ENCODE results near the gene VSIG2. TPM values are rescaled to one million over a fixed set of nuclear protein-coding genes. Genes with fewer than 3 reads are reported as not detected.

The VSIG2 gene
- not detected for polyA plus RNA-seq

DNA sequence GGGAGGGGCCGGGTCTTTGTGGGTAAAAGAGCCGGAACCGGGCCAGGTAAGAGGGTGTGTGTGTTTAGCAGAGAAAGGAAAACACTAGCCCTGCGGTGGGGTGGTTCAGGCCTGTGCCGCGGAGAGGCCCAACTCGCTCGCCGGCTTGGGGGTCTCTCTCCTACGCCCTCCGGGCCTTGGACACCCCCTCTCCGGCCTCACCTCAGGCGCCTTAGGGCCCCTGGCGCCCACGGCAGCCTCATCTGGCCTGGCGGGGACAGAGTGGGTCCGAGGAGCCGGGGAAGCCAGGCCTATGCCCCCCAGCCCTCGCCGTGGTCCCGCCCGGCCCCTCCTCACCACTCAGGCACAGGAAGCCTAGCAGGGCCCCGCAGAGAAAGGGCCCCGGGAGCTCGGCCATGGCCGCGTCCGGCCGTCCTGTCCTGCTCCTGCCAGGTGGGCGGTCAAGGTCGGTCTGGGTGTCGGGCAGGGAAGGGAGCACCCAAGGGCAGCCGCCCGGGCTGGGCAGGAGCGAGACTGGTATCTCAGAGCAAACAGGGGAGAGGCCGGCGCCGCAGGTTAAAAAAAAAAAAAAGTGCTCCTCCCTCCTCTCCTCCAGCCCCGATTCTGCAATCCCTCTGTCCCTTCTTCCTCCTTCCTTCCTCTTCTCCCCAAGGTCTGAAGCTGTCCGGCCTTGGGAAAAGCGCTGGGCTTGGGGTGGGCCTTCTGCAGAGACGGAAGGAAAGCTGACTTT lies at the start of gene VSIG2:
VSIG2 (minus strand) TSS at position 515 of the 730 bp plus-strand sequence; CDS start at position 397, 118 bp downstream.
- Mint-ChIP-seq H3K4me3 (peak within 1 kb of the TSS in 1 of 4 donors; percentile 1), H3K27ac (no peak within 1 kb of the TSS), H3K4me1 (peaks cover 12 to 17% (median 16%) of the 10 kb centered on the region in 3 donors)

DNA sequence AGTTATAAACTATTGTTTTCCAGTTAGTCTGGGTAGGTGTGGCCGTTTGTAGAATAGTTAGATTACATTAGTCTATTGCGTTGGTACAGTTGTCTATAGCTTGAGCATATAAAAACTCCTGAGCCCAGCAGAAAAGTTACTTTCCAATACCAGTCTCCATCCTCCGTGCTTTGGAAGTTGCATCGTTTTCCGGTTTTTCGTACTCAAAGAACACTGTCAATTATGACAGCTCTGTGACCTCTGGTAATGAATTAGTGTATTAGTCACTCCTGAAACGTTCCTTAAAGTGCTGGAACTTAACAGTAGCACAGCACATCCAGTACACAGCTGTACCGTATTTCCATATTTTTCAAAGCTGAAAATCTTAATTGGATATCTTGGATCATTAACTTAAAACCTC lies 49.0 kb upstream of the VSIG2 start:
- Mint-ChIP-seq H3K27me3 (no peaks in the 10 kb centered on the region), H3K4me3 (peak overlapping the region; percentile 83 to 99 (median 94)), H3K27ac (peak overlapping the region; percentile 90 to 95 (median 92)), H3K9me3 (no peaks in the 10 kb centered on the region), H3K36me3 (peaks cover 3% of the 10 kb centered on the region), H3K4me1 (peaks cover 12 to 22% (median 19%) of the 10 kb centered on the region in 3 donors)

More for the DNA sequence above, at the start of gene VSIG2:
- peaks cover 11% of the 10 kb centered on the region for H3K27me3 Mint-ChIP-seq
- H3K36me3 Mint-ChIP-seq: peaks cover 2% of the 10 kb centered on the region
- no peaks in the 10 kb centered on the region for H3K9me3 Mint-ChIP-seq

DNA sequence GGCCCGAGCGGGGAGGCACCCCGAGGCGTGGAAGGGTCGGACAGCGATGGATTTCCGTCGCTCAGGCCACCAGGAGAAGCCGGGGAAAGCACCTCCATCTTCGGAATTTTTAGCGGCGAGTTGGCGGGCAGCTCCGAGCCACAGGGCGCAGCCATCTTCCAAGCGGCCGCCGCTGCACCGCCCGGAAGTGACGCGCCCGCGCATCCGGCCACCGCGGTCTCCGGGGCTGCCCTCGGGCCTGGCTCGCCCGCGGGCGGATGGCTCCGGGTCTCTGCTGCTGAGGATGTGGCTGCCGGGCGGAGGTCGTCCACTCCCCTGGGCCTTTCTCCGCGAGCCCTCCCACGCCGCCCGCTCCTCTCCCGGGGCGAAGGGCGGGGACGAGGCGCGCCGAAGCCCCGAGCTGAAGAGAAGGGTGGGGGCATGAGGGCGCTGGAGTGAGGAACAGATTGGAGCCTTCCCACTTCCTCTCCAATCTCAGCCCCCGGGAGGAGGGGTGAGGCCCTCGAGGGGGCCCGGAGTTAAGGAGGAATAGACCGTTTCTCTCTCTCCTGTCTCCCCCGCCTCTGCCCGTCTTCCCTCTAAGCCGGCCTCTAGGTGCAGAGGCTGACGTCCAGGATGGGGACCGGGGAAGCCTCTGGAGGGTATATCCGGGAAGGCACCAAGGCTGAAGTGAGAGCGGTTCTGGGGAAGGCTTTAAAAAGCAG lies 48.3 kb upstream of the VSIG2 start, which contains the start of gene MSANTD2:
MSANTD2 (minus strand) TSS at position 181 of the 704 bp plus-strand sequence; CDS start at position 155, 26 bp downstream.
- H3K9me3 Mint-ChIP-seq: no peaks in the 10 kb centered on the region
- H3K36me3 Mint-ChIP-seq: peaks cover 3% of the 10 kb centered on the region
- H3K27me3 Mint-ChIP-seq: no peaks in the 10 kb centered on the region
- peak within 1 kb of the TSS; percentile 89 to 99 (median 96) for H3K4me3 Mint-ChIP-seq
- peak within 1 kb of the TSS; percentile 94 to 95 (median 95) for H3K27ac Mint-ChIP-seq
- peaks cover 14 to 22% (median 19%) of the 10 kb centered on the region in 3 donors for H3K4me1 Mint-ChIP-seq

DNA sequence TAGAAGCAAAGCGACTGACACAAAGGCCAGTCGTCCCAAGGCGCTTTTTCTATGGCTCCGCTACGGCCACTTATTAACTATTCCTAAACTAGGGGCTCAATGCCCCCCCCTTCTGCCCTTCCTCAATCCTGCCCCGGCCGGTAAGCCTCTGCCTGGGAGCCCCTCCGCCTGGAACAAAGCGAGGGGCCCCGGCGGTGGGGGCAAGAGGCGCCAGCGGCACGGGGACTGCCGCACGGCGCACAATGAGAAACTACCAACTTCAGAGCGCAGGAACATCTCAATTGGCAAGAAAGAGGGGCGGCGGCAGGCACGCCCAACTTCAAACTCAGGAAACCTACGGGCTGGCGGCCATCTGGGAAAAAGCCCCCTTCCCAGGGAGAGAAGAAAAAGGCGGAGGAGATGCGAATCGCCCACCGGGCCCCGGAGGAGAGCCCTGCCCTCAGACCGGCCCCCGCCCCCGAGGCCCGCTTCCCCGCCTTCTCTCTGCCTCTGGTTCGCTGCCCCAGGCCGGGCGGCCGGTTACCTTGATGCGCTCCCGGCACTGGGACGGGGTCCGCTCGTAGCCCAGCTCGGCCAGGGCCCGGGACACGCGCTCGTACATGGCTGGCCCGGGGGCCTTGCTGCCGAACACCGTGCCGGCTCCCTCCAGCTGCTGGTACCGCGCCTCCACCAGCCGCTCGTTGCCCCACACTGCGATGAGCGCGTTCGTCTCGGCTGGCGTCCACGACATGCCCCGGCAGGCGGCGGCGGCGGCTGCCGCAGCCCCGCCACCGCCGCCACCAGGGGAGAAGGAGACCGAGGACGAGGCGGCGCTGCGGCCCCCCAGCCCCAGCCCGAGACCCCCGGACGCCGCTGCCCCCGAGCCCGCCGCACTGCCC lies 47.5 kb upstream of the VSIG2 start:
- Mint-ChIP-seq H3K9me3 (no peaks in the 10 kb centered on the region), H3K36me3 (peaks cover 3% of the 10 kb centered on the region), H3K4me1 (peaks cover 14 to 22% (median 19%) of the 10 kb centered on the region in 3 donors), H3K27ac (peak overlapping the region; percentile 94 to 95 (median 94)), H3K4me3 (peak overlapping the region; percentile 89 to 99 (median 96)), H3K27me3 (no peaks in the 10 kb centered on the region)

GRCh38 chr11:124798991-124799347 lies 46.9 kb upstream of the VSIG2 start:
- Mint-ChIP-seq H3K4me1 (peaks cover 14 to 22% (median 19%) of the 10 kb centered on the region in 3 donors), H3K27ac (peak overlapping the region; percentile 94 to 95 (median 94)), H3K36me3 (peaks cover 3% of the 10 kb centered on the region), H3K27me3 (no peaks in the 10 kb centered on the region), H3K4me3 (peak overlapping the region; percentile 89 to 99 (median 96)), H3K9me3 (no peaks in the 10 kb centered on the region)

DNA sequence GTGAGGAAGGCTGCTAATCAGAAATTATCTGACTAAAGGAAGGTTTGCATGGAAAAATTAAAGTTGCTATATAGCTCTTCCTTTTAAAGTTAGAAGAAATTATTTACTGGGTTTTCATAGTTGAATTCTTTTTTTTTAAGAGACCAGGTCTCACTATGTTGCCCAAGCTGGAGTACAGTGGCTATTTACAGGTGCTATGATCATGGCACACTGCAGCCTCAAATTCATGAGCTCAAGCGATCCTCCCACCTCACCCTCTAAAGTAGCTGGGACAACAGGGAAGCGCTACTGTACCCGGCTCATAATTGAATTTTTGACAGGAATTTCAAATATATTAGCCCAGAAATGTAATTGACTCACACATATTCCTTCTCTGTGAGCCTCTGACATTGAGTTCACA lies 44.3 kb upstream of the VSIG2 start:
- peaks cover 17 to 32% (median 27%) of the 10 kb centered on the region in 3 donors for H3K4me1 Mint-ChIP-seq
- no peak overlapping the region for H3K4me3 Mint-ChIP-seq

DNA sequence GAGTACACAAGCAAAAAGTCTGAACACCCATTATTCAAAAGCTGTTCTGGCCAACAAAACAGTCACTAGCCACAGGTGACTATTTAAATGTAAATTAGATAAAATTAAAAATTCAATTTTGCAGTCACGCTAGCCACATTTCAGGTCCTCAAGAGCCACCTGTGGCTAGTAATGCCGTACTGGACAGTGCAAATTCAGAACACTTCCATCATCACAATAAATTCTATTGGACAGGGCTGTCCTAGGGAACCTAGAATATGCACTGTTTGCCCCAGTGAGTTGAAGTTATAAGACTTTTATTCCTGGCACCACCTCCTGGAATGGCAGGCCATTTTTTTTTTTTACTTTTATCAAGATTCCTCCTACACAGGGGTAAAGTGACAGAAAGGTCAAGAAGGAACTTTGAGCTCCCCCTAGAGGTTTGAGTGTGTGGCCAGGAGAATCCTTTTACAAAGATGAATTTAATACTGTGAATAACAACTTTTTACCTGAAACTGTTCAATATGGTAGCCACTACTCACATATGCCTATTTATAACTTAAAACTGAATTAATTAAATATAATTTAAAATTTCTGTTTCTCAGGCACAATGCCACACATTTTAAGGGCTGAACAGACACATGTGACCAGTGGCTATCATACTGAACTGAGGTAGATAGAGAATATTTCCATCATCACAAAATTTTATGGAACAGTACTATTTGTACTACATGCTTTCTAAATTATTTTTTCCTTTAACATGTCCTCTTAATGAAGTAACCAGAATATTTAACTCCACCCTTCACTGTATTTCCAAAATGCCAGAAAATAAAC lies 41.6 kb upstream of the VSIG2 start:
- no peak overlapping the region for H3K27ac Mint-ChIP-seq
- H3K4me1 Mint-ChIP-seq: peaks cover 10 to 27% (median 16%) of the 10 kb centered on the region in 3 donors
- no peaks in the 10 kb centered on the region for H3K9me3 Mint-ChIP-seq
- no peaks in the 10 kb centered on the region for H3K27me3 Mint-ChIP-seq
- no peak overlapping the region for H3K4me3 Mint-ChIP-seq
- no peaks in the 10 kb centered on the region for H3K36me3 Mint-ChIP-seq

More for the DNA sequence above, 44.3 kb upstream of the VSIG2 start:
- Mint-ChIP-seq H3K27ac (no peak overlapping the region), H3K9me3 (no peaks in the 10 kb centered on the region), H3K36me3 (no peaks in the 10 kb centered on the region), H3K27me3 (no peaks in the 10 kb centered on the region)

DNA sequence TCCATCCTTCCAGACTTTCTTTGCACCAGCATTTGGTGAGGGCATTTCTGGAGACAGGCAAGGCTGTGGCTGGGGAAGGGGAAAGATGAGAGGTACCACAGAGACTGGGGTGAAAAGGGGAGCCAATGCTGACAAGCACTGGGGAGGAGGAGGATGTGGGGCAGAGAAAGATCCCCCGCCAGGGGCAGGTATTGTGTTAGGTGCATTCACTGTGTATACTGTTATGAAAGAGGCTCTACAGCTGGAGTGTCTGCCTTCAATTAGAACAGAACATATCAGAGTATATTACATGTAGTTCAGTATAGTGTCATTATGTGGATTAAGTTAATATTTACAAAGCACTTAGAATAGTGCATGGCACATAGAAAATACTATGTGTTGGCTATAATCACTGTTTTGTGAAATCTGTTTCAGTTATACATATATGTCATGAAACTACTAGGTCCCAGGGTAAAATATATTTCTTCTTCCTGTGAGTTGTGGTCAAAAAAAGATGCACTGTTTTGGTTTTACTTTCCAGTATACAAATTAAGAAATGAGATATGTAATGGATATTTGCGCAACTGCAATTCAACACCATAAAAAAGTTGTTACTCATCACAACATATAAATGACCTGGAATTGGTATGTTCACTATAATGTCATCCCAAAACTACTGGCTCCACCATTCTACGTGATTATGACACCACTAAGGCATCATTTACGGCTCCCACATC lies 39.7 kb upstream of the VSIG2 start:
- Mint-ChIP-seq H3K27ac (peak overlapping the region in 1 of 3 donors; percentile 73), H3K4me1 (peaks cover 10 to 20% (median 12%) of the 10 kb centered on the region in 3 donors), H3K4me3 (no peak overlapping the region)

DNA sequence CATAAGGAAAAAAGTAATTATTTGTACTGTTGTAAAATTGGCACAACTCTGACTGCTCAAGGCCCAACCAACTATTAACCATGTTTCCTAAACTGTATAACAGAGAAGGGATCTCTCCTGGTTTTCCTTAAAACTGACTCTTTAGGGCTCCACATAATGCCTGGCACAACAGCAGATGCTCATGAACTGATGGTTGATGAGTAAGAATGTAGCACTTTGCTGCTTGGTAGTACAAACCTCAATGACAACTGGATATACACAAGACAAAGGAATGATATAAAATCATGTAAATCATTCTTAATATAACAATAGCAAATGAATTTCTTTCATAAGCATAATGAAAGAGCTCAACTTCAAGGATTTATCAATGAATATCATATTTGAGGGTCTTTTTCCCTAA lies 36.5 kb upstream of the VSIG2 start:
- peaks cover 7 to 20% (median 12%) of the 10 kb centered on the region in 3 donors for H3K4me1 Mint-ChIP-seq
- peaks cover 5% of the 10 kb centered on the region for H3K36me3 Mint-ChIP-seq
- H3K27me3 Mint-ChIP-seq: no peaks in the 10 kb centered on the region
- no peak overlapping the region for H3K27ac Mint-ChIP-seq
- no peak overlapping the region for H3K4me3 Mint-ChIP-seq
- no peaks in the 10 kb centered on the region for H3K9me3 Mint-ChIP-seq

More for the DNA sequence above, 39.7 kb upstream of the VSIG2 start:
- Mint-ChIP-seq H3K36me3 (no peaks in the 10 kb centered on the region), H3K9me3 (no peaks in the 10 kb centered on the region), H3K27me3 (no peaks in the 10 kb centered on the region)

GRCh38 chr11:124784051-124784450 lies 32.0 kb upstream of the VSIG2 start:
- no peak overlapping the region for H3K27ac Mint-ChIP-seq
- no peak overlapping the region for H3K4me3 Mint-ChIP-seq
- peaks cover 5% of the 10 kb centered on the region for H3K36me3 Mint-ChIP-seq
- no peaks in the 10 kb centered on the region for H3K9me3 Mint-ChIP-seq
- peaks cover 0 to 1% (median 0%) of the 10 kb centered on the region in 3 donors for H3K4me1 Mint-ChIP-seq
- H3K27me3 Mint-ChIP-seq: no peaks in the 10 kb centered on the region

GRCh38 chr11:124783002-124783401 lies 30.9 kb upstream of the VSIG2 start:
- Mint-ChIP-seq H3K27ac (no peak overlapping the region), H3K27me3 (no peaks in the 10 kb centered on the region), H3K4me3 (no peak overlapping the region), H3K36me3 (peaks cover 5% of the 10 kb centered on the region), H3K4me1 (peaks cover 0 to 1% (median 0%) of the 10 kb centered on the region in 3 donors), H3K9me3 (no peaks in the 10 kb centered on the region)

GRCh38 chr11:124779568-124779967 lies 27.5 kb upstream of the VSIG2 start:
- H3K27me3 Mint-ChIP-seq: no peaks in the 10 kb centered on the region
- no peak overlapping the region for H3K4me3 Mint-ChIP-seq
- H3K36me3 Mint-ChIP-seq: peaks cover 4% of the 10 kb centered on the region
- H3K9me3 Mint-ChIP-seq: no peaks in the 10 kb centered on the region
- H3K27ac Mint-ChIP-seq: no peak overlapping the region
- peaks cover 9 to 16% (median 15%) of the 10 kb centered on the region in 3 donors for H3K4me1 Mint-ChIP-seq

- peaks cover 9 to 16% (median 15%) of the 10 kb centered on the region in 3 donors for H3K4me1 Mint-ChIP-seq
- H3K4me3 Mint-ChIP-seq: no peak overlapping the region
- peaks cover 2% of the 10 kb centered on the region for H3K36me3 Mint-ChIP-seq
- H3K27me3 Mint-ChIP-seq: no peaks in the 10 kb centered on the region
- H3K27ac Mint-ChIP-seq: no peak overlapping the region
- no peaks in the 10 kb centered on the region for H3K9me3 Mint-ChIP-seq
Measured at GRCh38 chr11:124778281-124778680, 26.2 kb upstream of the VSIG2 start.
